HS-5 (cell line): Measurements from ENCODE around the gene RASGRP4.
"Not testable (repeated sequence)": the region's sequence is repeated elsewhere in the genome, so short reads cannot be mapped to it uniquely, and the experiment has no call there.

Source experiments
- DNase-seq: peaks from one replicate; pipeline ENCODE4 v3.0.0-alpha.2; 2012; ENCODE audit warnings: low read depth

RASGRP4 gene

GRCh38 chr19:38417146-38417543, 8.9 kb downstream of the RASGRP4 start:
- DNase-seq, result no peak

- no peak for DNase-seq
Measured at GRCh38 chr19:38413416-38413815, 12.6 kb downstream of the RASGRP4 start.

GRCh38 chr19:38412961-38413360, 13.1 kb downstream of the RASGRP4 start:
- DNase-seq, result no peak

- DNase-seq, result no peak
Measured at GRCh38 chr19:38412491-38412890, 13.5 kb downstream of the RASGRP4 start.

GRCh38 chr19:38411898-38412297, 14.1 kb downstream of the RASGRP4 start:
- not testable (repeated sequence) for DNase-seq

GRCh38 chr19:38411041-38411712, 14.8 kb downstream of the RASGRP4 start:
- DNase-seq, result no peak

- not testable (repeated sequence) for DNase-seq
Measured at GRCh38 chr19:38410407-38410806, 15.6 kb downstream of the RASGRP4 start.

GRCh38 chr19:38409631-38410133, 16.3 kb downstream of the RASGRP4 start:
- no peak for DNase-seq

GRCh38 chr19:38405276-38405675, 20.7 kb downstream of the RASGRP4 start:
- DNase-seq, result no peak

GRCh38 chr19:38404858-38405257, 21.2 kb downstream of the RASGRP4 start:
- DNase-seq, result no peak

- peak; percentile 78 for DNase-seq
Measured at GRCh38 chr19:38402967-38403674, 22.9 kb downstream of the RASGRP4 start, which contains the start of gene FAM98C. FAM98C (plus strand) TSS chr19:38403093; CDS start chr19:38403154, 61 bp downstream.

GRCh38 chr19:38402623-38402966, 23.4 kb downstream of the RASGRP4 start:
- DNase-seq, result no peak

GRCh38 chr19:38401148-38401547, 24.9 kb downstream of the RASGRP4 start:
- no peak for DNase-seq

GRCh38 chr19:38400361-38400760, 25.7 kb downstream of the RASGRP4 start:
- no peak for DNase-seq

GRCh38 chr19:38399537-38399936, 26.5 kb downstream of the RASGRP4 start:
- DNase-seq, result no peak

GRCh38 chr19:38399081-38399480, 26.9 kb downstream of the RASGRP4 start:
- no peak for DNase-seq

GRCh38 chr19:38395381-38396114, 30.5 kb downstream of the RASGRP4 start:
- DNase-seq, result no peak

GRCh38 chr19:38394488-38394887, 31.5 kb downstream of the RASGRP4 start:
- DNase-seq, result no peak

GRCh38 chr19:38392707-38393308, 33.2 kb downstream of the RASGRP4 start:
- no peak for DNase-seq

- no peak for DNase-seq
Measured at GRCh38 chr19:38391911-38392464, 34.0 kb downstream of the RASGRP4 start.

GRCh38 chr19:38389957-38390924, 35.8 kb downstream of the RASGRP4 start:
- no peak for DNase-seq
